ENCODE data around the gene ALDH16A1. TPM values are rescaled to one million over a fixed set of nuclear protein-coding genes. Genes with fewer than 3 reads are reported as not detected.

ALDH16A1 gene
- total and polyA plus RNA-seq, 10 of the 15 experiments (the other 5 are each of a cell fraction or from before 2014, with no cell fraction given) = 1.7 to 49.3 (median 18.1) TPM

DNA sequence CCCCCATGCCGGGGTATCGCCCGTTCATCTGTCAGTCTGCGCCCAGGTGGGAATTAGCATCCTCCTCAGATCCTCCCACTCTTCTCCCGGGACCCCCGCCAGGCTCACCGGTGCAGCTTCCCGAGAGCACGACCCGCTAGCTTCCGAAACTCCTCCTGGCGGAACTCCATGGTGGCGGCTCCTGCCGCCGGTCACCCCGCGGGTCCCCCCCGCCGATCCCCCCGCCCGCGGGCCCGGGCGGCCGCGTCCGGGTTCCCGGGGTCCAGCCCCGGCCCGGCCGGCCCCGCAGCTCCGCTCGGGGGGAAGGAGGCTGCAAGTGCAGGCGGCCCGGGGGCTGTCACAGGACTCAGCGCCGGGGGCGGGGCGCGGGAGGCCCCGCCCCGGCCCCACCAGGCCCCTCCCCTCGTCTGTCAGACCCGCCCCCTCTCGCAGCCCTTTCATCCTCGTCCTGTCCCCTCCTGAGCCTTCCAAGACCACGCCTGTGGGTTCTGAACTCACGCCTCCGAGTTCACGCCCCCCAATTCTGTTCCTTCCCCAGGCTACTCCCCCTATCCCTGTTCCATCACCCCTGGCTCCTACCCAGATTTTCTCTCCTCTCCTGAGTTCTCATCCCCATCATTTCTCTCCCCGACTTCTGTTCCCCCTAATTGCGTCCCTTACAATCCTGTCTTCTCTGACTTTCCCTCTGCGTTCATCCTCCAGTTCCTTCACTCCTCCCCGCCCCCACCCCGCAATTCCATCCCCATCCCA, 11.6 kb upstream of the ALDH16A1 start, which contains the start of gene SLC17A7:
Gene SLC17A7 (minus strand): TSS at position 318 of the 750 bp plus-strand sequence. CDS start 148 bp downstream, at position 170.
- in situ Hi-C loops (cut with MboI) (no loop called here), intact Hi-C loops (cut with micrococcal nuclease; ENCODE audit: unreplicated experiment) (no loop called here)
- FAIRE-seq (no peak), ATAC-seq (peak; percentile 10; the same call in 1 of the 3 replicates), DNase-seq (ENCODE audit: low read depth, low spot score) (no peak)
- Histone ChIP-seq H3K4me3 (no peak within 1 kb of the TSS), H3K4me2 (ENCODE audit: control insufficient read depth, insufficient read depth) (no peak within 1 kb of the TSS; the same call in 1 of the 2 replicates), H3K9ac (ENCODE audit: control insufficient read depth, insufficient read depth, low read length) (no peak within 1 kb of the TSS), H3K79me2 (ENCODE audit: control insufficient read depth, insufficient read depth, low read length) (no peaks in the 10 kb centered on the region), H3K9me3 (replicated peaks; ENCODE audit: control insufficient read depth, insufficient read depth, low read length) (no peaks in the 10 kb centered on the region), H3K4me1 (ENCODE audit: control insufficient read depth, insufficient read depth, low read length) (no peaks in the 10 kb centered on the region), H4K20me1 (ENCODE audit: control insufficient read depth, insufficient read depth) (no peaks in the 10 kb centered on the region), H3K36me3 (ENCODE audit: control insufficient read depth in 2 of 2, insufficient read depth in 2 of 2, low read length in 1 of 2) (no peaks in the 10 kb centered on the region), H3K27ac (ENCODE audit: control insufficient read depth, insufficient read depth) (no peak within 1 kb of the TSS), H2AFZ (ENCODE audit: control insufficient read depth, low read depth, low read length) (no peak within 1 kb of the TSS), H3K27me3 (replicated peaks in 1 of 2; ENCODE audit: control insufficient read depth in 2 of 2, insufficient read depth in 2 of 2, low read length in 1 of 2) (peaks cover 10 to 30% of the 10 kb centered on the region in 2 experiments)
- POLR2A ChIA-PET = interaction anchor here (1.1 kb wide), 1 partner anchor 29 kb away, joined by 4 read pairs; no protein-coding TSS in a partner anchor
- SMC1A ChIA-PET (ENCODE audit: uncharacterized antibody, unreplicated experiment) = interaction anchor here (0.6 to 1.9 kb wide), 4 partner anchors 29 to 215 kb away, joined by 3 to 5 read pairs (median 4); no protein-coding TSS in a partner anchor
- CTCF ChIA-PET = interaction anchor here (0.8 to 4.9 kb wide), 4 partner anchors 24 to 50 kb away, joined by 3 to 47 read pairs (median 14); no protein-coding TSS in a partner anchor
- no TSS peak for BruUV-seq (replicated peaks)
- RAD21 ChIA-PET (ENCODE audit: unreplicated experiment) = interaction anchor here (1.8 kb wide), 1 partner anchor 50 kb away, joined by 15 read pairs; no protein-coding TSS in a partner anchor
- TF ChIP-seq SUZ12 (IDR thresholded peaks at IDR 0.05; ENCODE audit: unreplicated experiment) = peak; percentile 54
- no peak for TF ChIP-seq SUPT20H (IDR thresholded peaks at IDR 0.05; ENCODE audit: borderline replicate concordance, control insufficient read depth, low read depth, low read length)
- WGBS (ENCODE audit: insufficient coverage, insufficient replicate concordance, low lambda C conversion rate, missing lambda C conversion rate) = 36% methylated on average over 15 of the region's 56 CpGs

DNA sequence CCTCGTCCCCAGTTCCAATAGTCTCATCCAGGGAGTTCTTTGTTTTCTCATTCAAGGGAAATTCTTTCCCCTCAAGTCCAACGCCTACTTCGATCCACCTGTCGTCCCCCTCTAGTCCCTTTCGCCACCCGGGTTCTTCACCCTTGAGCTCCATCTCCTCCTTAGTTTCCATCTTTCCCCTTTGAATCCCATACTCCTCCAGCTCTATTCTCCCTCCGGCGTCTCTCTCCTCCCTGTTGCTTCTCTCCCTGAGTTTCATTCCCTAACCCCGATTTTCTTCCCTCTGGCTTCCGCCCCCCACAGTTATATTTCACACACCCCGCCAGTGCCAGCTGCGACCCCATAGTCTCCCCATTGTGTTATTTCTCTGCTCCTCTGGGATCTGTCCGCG, 11.1 kb upstream of the ALDH16A1 start:
- intact Hi-C loops (cut with micrococcal nuclease; ENCODE audit: unreplicated experiment) = no loop called here
- CTCF ChIA-PET = interaction anchor here (0.8 to 4.9 kb wide), 6 partner anchors 25 to 217 kb away, joined by 3 to 47 read pairs (median 6); no protein-coding TSS in a partner anchor
- RAD21 ChIA-PET (ENCODE audit: unreplicated experiment) = interaction anchor here (1.0 to 1.8 kb wide), 3 partner anchors 33 to 200 kb away, joined by 3 to 15 read pairs (median 3); partner anchors contain the start of gene SCAF1
- H3K36me3 ChIP-seq (ENCODE audit: control insufficient read depth in 2 of 2, insufficient read depth in 2 of 2, low read length in 1 of 2) = peaks cover 0 to 3% of the 10 kb centered on the region in 2 experiments; a peak in 1 of 4 replicates
- no peaks in the 10 kb centered on the region for H3K4me1 ChIP-seq (ENCODE audit: control insufficient read depth, insufficient read depth, low read length)
- H3K4me3 ChIP-seq = no peak overlapping the region
- no peak overlapping the region for H2AFZ ChIP-seq (ENCODE audit: control insufficient read depth, low read depth, low read length)
- WGBS (ENCODE audit: insufficient coverage, insufficient replicate concordance, low lambda C conversion rate, missing lambda C conversion rate) = 69% methylated on average over 13 of the region's 14 CpGs
- in situ Hi-C loops (cut with MboI) = no loop called here
- no peaks in the 10 kb centered on the region for H4K20me1 ChIP-seq (ENCODE audit: control insufficient read depth, insufficient read depth)
- no peak overlapping the region for H3K27ac ChIP-seq (ENCODE audit: control insufficient read depth, insufficient read depth)
- BruUV-seq (replicated peaks) = no TSS peak
- H3K27me3 ChIP-seq (replicated peaks in 1 of 2; ENCODE audit: control insufficient read depth in 2 of 2, insufficient read depth in 2 of 2, low read length in 1 of 2) = peaks cover 9 to 24% of the 10 kb centered on the region in 2 experiments
- no peak overlapping the region; the same call in 1 of the 2 replicates for H3K4me2 ChIP-seq (ENCODE audit: control insufficient read depth, insufficient read depth)
- no peak overlapping the region for H3K9ac ChIP-seq (ENCODE audit: control insufficient read depth, insufficient read depth, low read length)
- SMC1A ChIA-PET (ENCODE audit: uncharacterized antibody, unreplicated experiment) = interaction anchor here (0.6 to 1.9 kb wide), 4 partner anchors 28 to 216 kb away, joined by 3 to 5 read pairs (median 4); no protein-coding TSS in a partner anchor
- FAIRE-seq (no peak), DNase-seq (ENCODE audit: low read depth, low spot score) (no peak), ATAC-seq (no peak)
- no peaks in the 10 kb centered on the region for H3K79me2 ChIP-seq (ENCODE audit: control insufficient read depth, insufficient read depth, low read length)
- POLR2A ChIA-PET = interaction anchor here (1.1 to 1.5 kb wide), 2 partner anchors 29 to 51 kb away, joined by 3 to 4 read pairs; no protein-coding TSS in a partner anchor
- H3K9me3 ChIP-seq (replicated peaks; ENCODE audit: control insufficient read depth, insufficient read depth, low read length) = no peaks in the 10 kb centered on the region
- TF ChIP-seq DPF2 (IDR thresholded peaks at IDR 0.05) = no peak
- no peak for TF ChIP-seq RFX5 (IDR thresholded peaks at IDR 0.05; ENCODE audit: low read depth, low read length)
- TF ChIP-seq, protein P1, sequence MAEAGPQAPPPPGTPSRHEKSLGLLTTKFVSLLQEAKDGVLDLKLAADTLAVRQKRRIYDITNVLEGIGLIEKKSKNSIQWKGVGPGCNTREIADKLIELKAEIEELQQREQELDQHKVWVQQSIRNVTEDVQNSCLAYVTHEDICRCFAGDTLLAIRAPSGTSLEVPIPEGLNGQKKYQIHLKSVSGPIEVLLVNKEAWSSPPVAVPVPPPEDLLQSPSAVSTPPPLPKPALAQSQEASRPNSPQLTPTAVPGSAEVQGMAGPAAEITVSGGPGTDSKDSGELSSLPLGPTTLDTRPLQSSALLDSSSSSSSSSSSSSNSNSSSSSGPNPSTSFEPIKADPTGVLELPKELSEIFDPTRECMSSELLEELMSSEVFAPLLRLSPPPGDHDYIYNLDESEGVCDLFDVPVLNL (IDR thresholded peaks at IDR 0.05; ENCODE audit: low read depth, low read length) = no peak
- TF ChIP-seq, protein P2, sequence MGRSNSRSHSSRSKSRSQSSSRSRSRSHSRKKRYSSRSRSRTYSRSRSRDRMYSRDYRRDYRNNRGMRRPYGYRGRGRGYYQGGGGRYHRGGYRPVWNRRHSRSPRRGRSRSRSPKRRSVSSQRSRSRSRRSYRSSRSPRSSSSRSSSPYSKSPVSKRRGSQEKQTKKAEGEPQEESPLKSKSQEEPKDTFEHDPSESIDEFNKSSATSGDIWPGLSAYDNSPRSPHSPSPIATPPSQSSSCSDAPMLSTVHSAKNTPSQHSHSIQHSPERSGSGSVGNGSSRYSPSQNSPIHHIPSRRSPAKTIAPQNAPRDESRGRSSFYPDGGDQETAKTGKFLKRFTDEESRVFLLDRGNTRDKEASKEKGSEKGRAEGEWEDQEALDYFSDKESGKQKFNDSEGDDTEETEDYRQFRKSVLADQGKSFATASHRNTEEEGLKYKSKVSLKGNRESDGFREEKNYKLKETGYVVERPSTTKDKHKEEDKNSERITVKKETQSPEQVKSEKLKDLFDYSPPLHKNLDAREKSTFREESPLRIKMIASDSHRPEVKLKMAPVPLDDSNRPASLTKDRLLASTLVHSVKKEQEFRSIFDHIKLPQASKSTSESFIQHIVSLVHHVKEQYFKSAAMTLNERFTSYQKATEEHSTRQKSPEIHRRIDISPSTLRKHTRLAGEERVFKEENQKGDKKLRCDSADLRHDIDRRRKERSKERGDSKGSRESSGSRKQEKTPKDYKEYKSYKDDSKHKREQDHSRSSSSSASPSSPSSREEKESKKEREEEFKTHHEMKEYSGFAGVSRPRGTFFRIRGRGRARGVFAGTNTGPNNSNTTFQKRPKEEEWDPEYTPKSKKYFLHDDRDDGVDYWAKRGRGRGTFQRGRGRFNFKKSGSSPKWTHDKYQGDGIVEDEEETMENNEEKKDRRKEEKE (IDR thresholded peaks at IDR 0.05) = no peak
- no peak for TF ChIP-seq NBN (IDR thresholded peaks at IDR 0.05)
- TF ChIP-seq EGR1 (IDR thresholded peaks at IDR 0.05; ENCODE audit: borderline replicate concordance in 1 of 2, low read depth in 2 of 2, low read length in 2 of 2) = no peak
- no peak for TF ChIP-seq KAT2A (conservative IDR thresholded peaks at IDR 0.05; ENCODE audit: control insufficient read depth, low read depth, low read length)

All from GM12878 (cell line).